Vagina (tissue), 2 donors: ENCODE measurements around the gene GRK1.

Source experiments
- POLR2A ChIP-seq, 2 donors: fragments of 450-650 bp; IDR thresholded peaks; one replicate each; pipeline ENCODE4 v1.6.1; 2017; ENCODE audit warnings: antibody characterized with exemption in 2 of 2, mild to moderate bottlenecking in 2 of 2, moderate library complexity in 2 of 2
- POLR2AphosphoS5 ChIP-seq, 2 donors: sonication (generic); formaldehyde crosslinking; IDR thresholded peaks; one replicate each; pipeline ENCODE4 v1.9.0; 2017; ENCODE audit warnings: antibody characterized with exemption in 2 of 2, mild to moderate bottlenecking in 2 of 2, low read depth in 1 of 2; ENCODE audit not compliant: insufficient read depth in 1 of 2
- TF ChIP-seq, protein P1 (sequence below), 3 experiments: fragments of 450-650 bp in 2 of 3; fragments of 200-600 bp in 1 of 3; sonication (generic) in 1 of 3; IDR thresholded peaks; one replicate each; pipeline ENCODE4 v1.5.1; 2017 to 2019; ENCODE audit warnings: antibody characterized with exemption in 3 of 3, mild to moderate bottlenecking in 2 of 3, moderate library complexity in 2 of 3

DNA sequence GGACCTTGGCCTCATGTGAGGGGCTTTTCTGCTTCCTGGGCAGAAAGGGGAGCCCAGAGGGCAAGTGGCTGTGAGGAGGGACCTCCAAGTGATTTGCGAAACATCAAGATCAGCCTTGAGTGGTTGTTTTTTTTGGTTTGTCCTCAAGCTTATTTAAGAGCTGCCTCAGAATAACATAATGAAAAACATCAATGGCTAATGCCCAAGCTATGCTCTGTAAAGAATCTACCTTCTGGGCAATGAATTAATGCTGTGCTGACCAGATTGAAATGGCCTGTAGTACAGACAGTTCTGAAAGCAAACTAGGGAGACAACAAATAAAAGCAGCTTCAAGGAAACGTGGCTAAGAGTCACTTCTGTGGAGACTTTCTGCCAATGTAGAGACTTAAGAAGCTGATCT is 100.3 kb downstream of the GRK1 start:
- TF ChIP-seq, protein P1, sequence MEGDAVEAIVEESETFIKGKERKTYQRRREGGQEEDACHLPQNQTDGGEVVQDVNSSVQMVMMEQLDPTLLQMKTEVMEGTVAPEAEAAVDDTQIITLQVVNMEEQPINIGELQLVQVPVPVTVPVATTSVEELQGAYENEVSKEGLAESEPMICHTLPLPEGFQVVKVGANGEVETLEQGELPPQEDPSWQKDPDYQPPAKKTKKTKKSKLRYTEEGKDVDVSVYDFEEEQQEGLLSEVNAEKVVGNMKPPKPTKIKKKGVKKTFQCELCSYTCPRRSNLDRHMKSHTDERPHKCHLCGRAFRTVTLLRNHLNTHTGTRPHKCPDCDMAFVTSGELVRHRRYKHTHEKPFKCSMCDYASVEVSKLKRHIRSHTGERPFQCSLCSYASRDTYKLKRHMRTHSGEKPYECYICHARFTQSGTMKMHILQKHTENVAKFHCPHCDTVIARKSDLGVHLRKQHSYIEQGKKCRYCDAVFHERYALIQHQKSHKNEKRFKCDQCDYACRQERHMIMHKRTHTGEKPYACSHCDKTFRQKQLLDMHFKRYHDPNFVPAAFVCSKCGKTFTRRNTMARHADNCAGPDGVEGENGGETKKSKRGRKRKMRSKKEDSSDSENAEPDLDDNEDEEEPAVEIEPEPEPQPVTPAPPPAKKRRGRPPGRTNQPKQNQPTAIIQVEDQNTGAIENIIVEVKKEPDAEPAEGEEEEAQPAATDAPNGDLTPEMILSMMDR (IDR thresholded peaks at IDR 0.05): no peak
- TF ChIP-seq POLR2A (IDR thresholded peaks at IDR 0.05) (no peak), POLR2AphosphoS5 (IDR thresholded peaks at IDR 0.05; ENCODE audit: insufficient read depth in 1 of 2, low read depth in 1 of 2) (no peak)
